Keratinocyte (primary cell): ENCODE measurements around the gene PRELP. TPM values are rescaled to one million over a fixed set of nuclear protein-coding genes. Genes with fewer than 3 reads are reported as not detected.

ENCODE experiments used
- DNase-seq: peaks from one replicate; pipeline ENCODE4 v3.0.0-alpha.2; 2011; ENCODE audit warnings: low read depth, missing footprints, low spot score
- FAIRE-seq: peaks from 2 replicates; lab custom pipeline; 2011; peaks lifted over from hg19 to GRCh38; lab: Jason Lieb, UNC
- H2AFZ ChIP-seq: 2 replicates; pipeline ENCODE4 v1.6.0; 2012; ENCODE audit warnings: low read length, control low read depth, inconsistent platforms; ENCODE audit not compliant: control insufficient read depth
- H3K27ac ChIP-seq: 2 replicates; pipeline ENCODE4 v1.5.1; 2011; ENCODE audit warnings: low read length; ENCODE audit not compliant: control insufficient read depth, insufficient read depth
- H3K27me3 ChIP-seq: 3 replicates; pipeline ENCODE4 v1.6.0; 2011; ENCODE audit warnings: low read length; ENCODE audit not compliant: control insufficient read depth, insufficient read depth; ENCODE audit errors: extremely low read depth
- H3K36me3 ChIP-seq, 2 experiments: 2 replicates in 1 of 2; 3 replicates in 1 of 2; pipeline ENCODE4 v1.5.1; 2011; ENCODE audit warnings: low read length in 2 of 2, mild to moderate bottlenecking in 1 of 2; ENCODE audit not compliant: control insufficient read depth in 2 of 2, insufficient read depth in 2 of 2; ENCODE audit errors: extremely low read depth in 1 of 2
- H3K4me1 ChIP-seq: 3 replicates; pipeline ENCODE4 v1.5.1; 2011; ENCODE audit warnings: low read length; ENCODE audit not compliant: control insufficient read depth, insufficient read depth; ENCODE audit errors: extremely low read depth
- H3K4me2 ChIP-seq: 3 replicates; pipeline ENCODE4 v1.6.0; 2011; ENCODE audit warnings: low read depth, low read length; ENCODE audit not compliant: control insufficient read depth, insufficient read depth; ENCODE audit errors: extremely low read depth
- H3K4me3 ChIP-seq, 3 experiments: fragments of 200-600 bp in 1 of 3; sonication (generic) in 1 of 3; 2 replicates in 2 of 3; 3 replicates in 1 of 3; pipeline ENCODE4 v1.5.1; 2011 to 2016; ENCODE audit warnings: low read length in 3 of 3, mild to moderate bottlenecking in 3 of 3, control low read depth in 2 of 3, inconsistent platforms in 1 of 3, low read depth in 1 of 3, mixed read lengths in 1 of 3, mixed run types in 1 of 3, moderate library complexity in 1 of 3; ENCODE audit not compliant: control insufficient read depth in 2 of 3, insufficient read depth in 2 of 3; ENCODE audit errors: extremely low read depth in 1 of 3
- H3K79me2 ChIP-seq: 2 replicates; pipeline ENCODE4 v1.6.0; 2012; ENCODE audit warnings: low read length; ENCODE audit not compliant: control insufficient read depth, insufficient read depth
- H3K9ac ChIP-seq: 3 replicates; pipeline ENCODE4 v1.6.0; 2011; ENCODE audit warnings: low read length; ENCODE audit not compliant: control insufficient read depth, insufficient read depth; ENCODE audit errors: extremely low read depth
- H3K9me1 ChIP-seq: 3 replicates; pipeline ENCODE4 v1.6.0; 2011; ENCODE audit warnings: low read length; ENCODE audit not compliant: control insufficient read depth, insufficient read depth; ENCODE audit errors: extremely low read depth
- H3K9me3 ChIP-seq: 2 replicates; pipeline ENCODE4 v1.5.1; 2012; ENCODE audit warnings: low read depth, low read length; ENCODE audit not compliant: control insufficient read depth
- H4K20me1 ChIP-seq: 3 replicates; pipeline ENCODE4 v1.6.0; 2011; ENCODE audit warnings: low read length; ENCODE audit not compliant: control insufficient read depth, insufficient read depth; ENCODE audit errors: extremely low read depth
- EZH2 ChIP-seq: IDR thresholded peaks from one replicate; pipeline ENCODE4 v1.6.1; 2012; ENCODE audit warnings: inconsistent platforms, mild to moderate bottlenecking, low read length, moderate library complexity
- dilution Hi-C: fragments of 300-500 bp; cut with MboI; formaldehyde crosslinking; loops from one replicate; pipeline ENCODE4 v1.7.0; 2020; ENCODE audit warnings: low sequenced_read_pairs; ENCODE audit not compliant: extremely low pct_ligation_motif_present
- polyA plus RNA-seq, 5 experiments: library from polyadenylated mRNA; depleted of rRNA in 3 of 5; stranded (reverse) in 3 of 5; stranded (forward) in 1 of 5; unstranded in 1 of 5; fragments of >200 nt; gene quantifications; 1 replicate in 1 of 5; 2 replicates in 3 of 5; 3 replicates in 1 of 5; pipeline versions ENCODE4 v1.2.1 to v1.2.3, GENCODE V29; 2011 to 2012; ENCODE audit warnings: missing spikeins in 2 of 5, low read depth in 1 of 5, low replicate concordance in 1 of 5
- TF ChIP-seq, protein P1 (sequence below), 3 experiments: IDR thresholded peaks in 1 of 3; conservative IDR thresholded peaks in 1 of 3; optimal IDR thresholded peaks in 1 of 3; 2 replicates in 2 of 3; 3 replicates in 1 of 3; pipeline versions ENCODE3 to v1.5.1; 2011; ENCODE audit warnings: low read length in 3 of 3, mild to moderate bottlenecking in 3 of 3, moderate library complexity in 2 of 3, control low read depth in 1 of 3, inconsistent platforms in 1 of 3; ENCODE audit not compliant: insufficient read depth in 2 of 3; ENCODE audit errors: extremely low read depth in 1 of 3

Gene PRELP
- polyA plus RNA-seq, 1 donor (not counting 4 experiments of a cell fraction or from before 2014, with no cell fraction given), result 0.01 TPM

DNA sequence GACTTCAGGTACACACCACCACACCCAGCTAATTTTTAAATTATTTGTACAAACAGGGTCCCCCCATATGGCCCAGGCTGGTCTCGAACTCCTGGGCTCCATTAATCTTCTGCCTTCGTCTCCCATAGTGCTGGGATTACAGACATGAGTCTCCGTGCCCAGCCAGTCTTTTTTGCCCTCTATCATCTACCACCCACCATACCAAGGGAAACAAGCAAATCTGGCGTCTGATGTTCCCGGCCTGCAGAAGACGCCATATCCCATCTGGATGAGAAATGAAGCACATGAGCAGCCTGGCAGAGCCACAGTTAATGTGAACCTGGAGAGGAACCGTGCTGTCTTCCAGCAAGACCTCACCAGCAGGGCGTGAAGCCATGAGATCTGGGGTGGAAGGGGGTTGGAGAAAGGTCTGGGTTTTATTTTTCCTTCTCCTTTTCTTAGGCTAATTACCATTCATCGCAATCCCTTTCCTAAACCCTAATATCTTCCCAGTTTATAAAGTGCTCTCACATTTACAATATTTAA, 1.8 kb upstream of the PRELP start:
- Histone ChIP-seq H3K27me3 (peaks cover 9% of the 10 kb centered on the region), H2AFZ (no peak overlapping the region), H3K4me3 (no peak overlapping the region), H3K4me2 (no peak overlapping the region), H3K4me1 (peaks cover 5% of the 10 kb centered on the region), H3K9me1 (no peaks in the 10 kb centered on the region), H3K36me3 (no peaks in the 10 kb centered on the region), H3K9ac (no peak overlapping the region), H3K27ac (no peak overlapping the region), H4K20me1 (no peaks in the 10 kb centered on the region), H3K9me3 (no peaks in the 10 kb centered on the region), H3K79me2 (no peaks in the 10 kb centered on the region)
- dilution Hi-C loops, result loop anchor here (25.0 kb wide), 1 partner anchor 112 kb away; the partner anchor contains the start of gene FMOD
- TF ChIP-seq, protein P1, sequence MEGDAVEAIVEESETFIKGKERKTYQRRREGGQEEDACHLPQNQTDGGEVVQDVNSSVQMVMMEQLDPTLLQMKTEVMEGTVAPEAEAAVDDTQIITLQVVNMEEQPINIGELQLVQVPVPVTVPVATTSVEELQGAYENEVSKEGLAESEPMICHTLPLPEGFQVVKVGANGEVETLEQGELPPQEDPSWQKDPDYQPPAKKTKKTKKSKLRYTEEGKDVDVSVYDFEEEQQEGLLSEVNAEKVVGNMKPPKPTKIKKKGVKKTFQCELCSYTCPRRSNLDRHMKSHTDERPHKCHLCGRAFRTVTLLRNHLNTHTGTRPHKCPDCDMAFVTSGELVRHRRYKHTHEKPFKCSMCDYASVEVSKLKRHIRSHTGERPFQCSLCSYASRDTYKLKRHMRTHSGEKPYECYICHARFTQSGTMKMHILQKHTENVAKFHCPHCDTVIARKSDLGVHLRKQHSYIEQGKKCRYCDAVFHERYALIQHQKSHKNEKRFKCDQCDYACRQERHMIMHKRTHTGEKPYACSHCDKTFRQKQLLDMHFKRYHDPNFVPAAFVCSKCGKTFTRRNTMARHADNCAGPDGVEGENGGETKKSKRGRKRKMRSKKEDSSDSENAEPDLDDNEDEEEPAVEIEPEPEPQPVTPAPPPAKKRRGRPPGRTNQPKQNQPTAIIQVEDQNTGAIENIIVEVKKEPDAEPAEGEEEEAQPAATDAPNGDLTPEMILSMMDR (optimal IDR thresholded peaks at IDR 0.05 in 1 of 3, IDR thresholded peaks at IDR 0.05 in 1 of 3, conservative IDR thresholded peaks at IDR 0.05 in 1 of 3; ENCODE audit: extremely low read depth in 1 of 3, insufficient read depth in 2 of 3, low read length in 3 of 3), result no peak
- no peak for TF ChIP-seq EZH2
- FAIRE-seq (no peak), DNase-seq (no peak)

DNA sequence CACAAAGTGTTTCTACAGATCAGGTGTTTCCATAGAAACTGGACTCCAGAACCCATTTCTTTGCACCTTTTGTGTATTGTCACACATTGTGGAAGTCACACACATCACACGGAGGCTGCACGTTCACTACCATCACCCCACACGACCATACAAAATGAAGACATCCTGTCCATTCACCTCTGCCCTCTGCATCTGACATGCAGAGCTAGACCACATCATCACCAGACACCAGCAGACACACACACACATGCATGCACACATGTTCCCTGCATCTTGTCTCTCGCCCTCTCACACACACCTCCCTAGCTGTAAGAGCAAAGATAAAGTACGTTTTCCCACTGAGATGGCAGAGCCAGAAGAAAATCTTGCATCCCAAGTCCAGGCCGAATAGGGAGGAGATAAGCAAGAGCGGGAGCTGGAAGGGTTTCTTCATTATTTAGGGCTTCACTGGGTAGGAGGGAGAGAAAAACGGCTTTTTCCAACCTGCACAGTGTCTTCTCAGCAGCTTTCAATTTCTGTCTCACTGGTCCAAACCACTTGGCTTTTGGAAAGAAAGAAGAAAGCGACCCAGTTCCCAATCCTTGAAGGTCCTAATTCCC, 709 bp downstream of the PRELP start:
- Histone ChIP-seq H3K4me2 (no peak overlapping the region), H3K27me3 (peaks cover 9% of the 10 kb centered on the region), H2AFZ (no peak overlapping the region), H3K9me1 (no peaks in the 10 kb centered on the region), H3K4me3 (no peak overlapping the region), H3K9me3 (no peaks in the 10 kb centered on the region), H4K20me1 (no peaks in the 10 kb centered on the region), H3K4me1 (peaks cover 19% of the 10 kb centered on the region), H3K79me2 (no peaks in the 10 kb centered on the region), H3K27ac (no peak overlapping the region), H3K36me3 (no peaks in the 10 kb centered on the region), H3K9ac (no peak overlapping the region)
- no peak for DNase-seq
- TF ChIP-seq, protein P1 (optimal IDR thresholded peaks at IDR 0.05 in 1 of 3, IDR thresholded peaks at IDR 0.05 in 1 of 3, conservative IDR thresholded peaks at IDR 0.05 in 1 of 3; ENCODE audit: extremely low read depth in 1 of 3, insufficient read depth in 2 of 3, low read length in 3 of 3), result no peak
- no peak for TF ChIP-seq EZH2
- FAIRE-seq, result no peak
- dilution Hi-C loops, result no loop called here
